ENCODE data around the gene ZBTB45. TPM values are rescaled to one million over a fixed set of nuclear protein-coding genes. Genes with fewer than 3 reads are reported as not detected.

Gene ZBTB45
- total and polyA plus RNA-seq, 2 donors = 2.8 to 7.2 TPM

GRCh38 chr19:58466089-58466759 lies 53.4 kb downstream of the ZBTB45 start:
- H3K4me1 ChIP-seq (ENCODE audit: control insufficient read depth in 2 of 2, insufficient read depth in 2 of 2, low read length in 2 of 2) = peaks cover 0 to 14% of the 10 kb centered on the region in 2 donors
- DNase-seq (ENCODE audit: low read depth in 6 of 9, low spot score in 9 of 9) = no peak
- WGBS = 41% methylated on average over 20 of the region's 20 CpGs
- H3K36me3 ChIP-seq (ENCODE audit: control insufficient read depth in 2 of 2, insufficient read depth in 2 of 2, low read length in 1 of 2) = peaks cover 10 to 16% of the 10 kb centered on the region in 2 donors
- peak overlapping the region; percentile 61 to 89 for H3K4me3 ChIP-seq (ENCODE audit: low read length in 2 of 2)
- no peak overlapping the region for H3K27ac ChIP-seq (ENCODE audit: low read depth in 1 of 2, low read length in 1 of 2)
- H3K9me3 ChIP-seq (ENCODE audit: control insufficient read depth in 2 of 2, insufficient read depth in 1 of 2, low read length in 1 of 2) = no peaks in the 10 kb centered on the region
- H3K27me3 ChIP-seq (ENCODE audit: control insufficient read depth in 2 of 2, insufficient read depth in 1 of 2, low read length in 1 of 2) = peaks cover 7 to 14% of the 10 kb centered on the region in 2 donors

Other genes starting within 250 kb of the ZBTB45 start
- 4.1 TPM for gene ZNF8, start 240.9 kb downstream of the ZBTB45 start, total RNA-seq
- gene ZNF8, start 240.9 kb downstream of the ZBTB45 start, polyA plus RNA-seq = 3.7 TPM
- 55.2 TPM for gene ERVK3-1, start 214.4 kb downstream of the ZBTB45 start, total RNA-seq
- 60.9 TPM for gene ERVK3-1, start 214.4 kb downstream of the ZBTB45 start, polyA plus RNA-seq
- gene ZSCAN22, start 192.8 kb downstream of the ZBTB45 start, total RNA-seq = 1.2 TPM
- 1.2 TPM for gene ZSCAN22, start 192.8 kb downstream of the ZBTB45 start, polyA plus RNA-seq
- gene A1BG, start 166.3 kb downstream of the ZBTB45 start, total RNA-seq = 59.3 TPM
- 77.3 TPM for gene A1BG, start 166.3 kb downstream of the ZBTB45 start, polyA plus RNA-seq
- 0.94 TPM for gene ZNF497, start 157.1 kb downstream of the ZBTB45 start, total RNA-seq
- 1.3 TPM for gene ZNF497, start 157.1 kb downstream of the ZBTB45 start, polyA plus RNA-seq
- gene ZNF837, start 138.8 kb downstream of the ZBTB45 start, total RNA-seq = 3.8 TPM
- 2.9 TPM for gene ZNF837, start 138.8 kb downstream of the ZBTB45 start, polyA plus RNA-seq
- gene RPS5, start 132.5 kb downstream of the ZBTB45 start, total RNA-seq = 1,573 TPM
- gene RPS5, start 132.5 kb downstream of the ZBTB45 start, polyA plus RNA-seq = 942 TPM
- not detected for gene RNF225, start 124.2 kb downstream of the ZBTB45 start, total RNA-seq
- not detected for gene RNF225, start 124.2 kb downstream of the ZBTB45 start, polyA plus RNA-seq
- gene ZNF584, start 111.2 kb downstream of the ZBTB45 start, total RNA-seq = 6.0 TPM
- 5.2 TPM for gene ZNF584, start 111.2 kb downstream of the ZBTB45 start, polyA plus RNA-seq
- 6.4 TPM for gene ZNF132, start 79.7 kb downstream of the ZBTB45 start, total RNA-seq
- gene ZNF132, start 79.7 kb downstream of the ZBTB45 start, polyA plus RNA-seq = 1.6 TPM
- gene ZNF324B, start 68.2 kb downstream of the ZBTB45 start, total RNA-seq = 4.6 TPM
- gene ZNF324B, start 68.2 kb downstream of the ZBTB45 start, polyA plus RNA-seq = 3.1 TPM
- gene ZNF324, start 52.7 kb downstream of the ZBTB45 start, total RNA-seq = 10.9 TPM
- 5.6 TPM for gene ZNF324, start 52.7 kb downstream of the ZBTB45 start, polyA plus RNA-seq
- gene ZNF446, start 43.5 kb downstream of the ZBTB45 start, total RNA-seq = 7.0 TPM
- gene ZNF446, start 43.5 kb downstream of the ZBTB45 start, polyA plus RNA-seq = 13.5 TPM
- 24.5 TPM for gene SLC27A5, start 7.8 kb downstream of the ZBTB45 start, total RNA-seq
- gene SLC27A5, start 7.8 kb downstream of the ZBTB45 start, polyA plus RNA-seq = 20.9 TPM
- gene TRIM28, start 24.3 kb upstream of the ZBTB45 start, total RNA-seq = 333 TPM
- 220 TPM for gene TRIM28, start 24.3 kb upstream of the ZBTB45 start, polyA plus RNA-seq
- 75.4 TPM for gene CHMP2A, start 35.3 kb upstream of the ZBTB45 start, total RNA-seq
- 131 TPM for gene CHMP2A, start 35.3 kb upstream of the ZBTB45 start, polyA plus RNA-seq
- 33.3 TPM for gene UBE2M, start 38.8 kb upstream of the ZBTB45 start, total RNA-seq
- gene UBE2M, start 38.8 kb upstream of the ZBTB45 start, polyA plus RNA-seq = 43.9 TPM
- 9.0 TPM for gene MZF1, start 53.5 kb upstream of the ZBTB45 start, total RNA-seq
- 24.7 TPM for gene MZF1, start 53.5 kb upstream of the ZBTB45 start, polyA plus RNA-seq

Data from thymus (tissue), 11 donors.